Heart left ventricle (tissue), 16 donors: ENCODE data around the gene ACOX1. TPM values are rescaled to one million over a fixed set of nuclear protein-coding genes. Genes with fewer than 3 reads are reported as not detected.
A peak's percentile ranks its signal among the peaks of the same experiment; 100 is the strongest.

Experiments used
- ATAC-seq, 4 donors: fragments of 200-7000 bp; cut with Tn5 transposase; one replicate each; pipeline ENCODE4 v1.9.1; 2020 to 2022; ENCODE audit warnings: moderate library complexity in 4 of 4, mild to moderate bottlenecking in 3 of 4, moderate number of reproducible peaks in 1 of 4
- DNase-seq, 5 donors: peaks; one replicate each; pipeline ENCODE4 v3.0.0-alpha.2; 2020
- H3K27ac ChIP-seq, 12 donors: fragments of 200-600 bp; sonication (generic) in 4 of 12; one replicate each; pipeline versions ENCODE4 v1.5.0 to v1.8.0; 2016 to 2022; ENCODE audit warnings: mild to moderate bottlenecking in 2 of 12
- H3K27me3 ChIP-seq, 9 donors: fragments of 200-600 bp; sonication (generic) in 2 of 9; one replicate each; pipeline versions ENCODE4 v1.5.1 to v1.8.0; 2016 to 2022; ENCODE audit warnings: mild to moderate bottlenecking in 3 of 9
- H3K36me3 ChIP-seq, 9 donors: fragments of 200-600 bp; sonication (generic) in 2 of 9; one replicate each; pipeline versions ENCODE4 v1.5.0 to v1.8.0; 2018 to 2022; ENCODE audit warnings: mild to moderate bottlenecking in 2 of 9
- H3K4me1 ChIP-seq, 12 donors: fragments of 200-600 bp; sonication (generic) in 4 of 12; one replicate each; pipeline versions ENCODE4 v1.5.0 to v1.8.0; 2016 to 2022; ENCODE audit warnings: mild to moderate bottlenecking in 3 of 12
- H3K4me3 ChIP-seq, 12 donors: fragments of 200-600 bp; sonication (generic) in 4 of 12; one replicate each; pipeline versions ENCODE4 v1.5.0 to v1.8.0; 2017 to 2022; ENCODE audit warnings: mild to moderate bottlenecking in 9 of 12, moderate library complexity in 4 of 12
- H3K9me3 ChIP-seq, 12 donors: fragments of 200-600 bp; sonication (generic) in 4 of 12; one replicate each; pipeline versions ENCODE4 v1.5.0 to v1.8.0; 2016 to 2022; ENCODE audit warnings: mild to moderate bottlenecking in 1 of 12
- CTCF ChIP-seq, 12 donors: fragments of 200-600 bp; sonication (generic) in 4 of 12; IDR thresholded peaks; one replicate each; pipeline versions ENCODE4 v1.5.0 to v1.8.0; 2018 to 2022; ENCODE audit warnings: antibody characterized with exemption in 12 of 12, mild to moderate bottlenecking in 5 of 12
- POLR2A ChIP-seq, 2 donors: fragments of 450-650 bp; IDR thresholded peaks; one replicate each; pipeline ENCODE4 v1.6.1; 2017; ENCODE audit warnings: antibody characterized with exemption in 2 of 2, mild to moderate bottlenecking in 2 of 2, moderate library complexity in 2 of 2
- WGBS, 4 donors: extraction: QIAGEN DNeasy Blood & Tissue Kit in 2 of 4; methylation state at CpG; one replicate each; pipeline versions ENCODE4 v1.1.5 to v1.1.7; 2013 to 2018; 5-methylcytosine and 5-hydroxymethylcytosine counted together
- intact Hi-C, 10 donors: fragments of 100-400 bp; cut with DNase I; formaldehyde crosslinking; loops; one replicate each; pipeline versions ENCODE4 v1.11.1 to v1.14.2; 2022
- polyA plus RNA-seq, 2 donors: library from polyadenylated mRNA; stranded (reverse); fragments of 200-250 nt; gene quantifications; one replicate each; pipeline ENCODE4 v1.2.3, GENCODE V29; 2013
- total RNA-seq, 9 donors: library from RNA; depleted of rRNA in 2 of 9; stranded (reverse); fragments of >200 nt in 2 of 9; fragmentation: NEBNext Ultra II Directional in 3 of 9; extraction: Animal tissue kit (Norgen Biotek cat#: 25700) in 3 of 9; gene quantifications; one replicate each; pipeline versions ENCODE4 v1.1.0 to v1.2.4, GENCODE V29; 2016 to 2023
- donor health status: ischemic (EF 13 %, LVEDD 7.1; RV severe dilation, severe dysfunction).
- donor health status: healthy with polysubstance abuse.
- donor health status: DM: no; HTN: yes; CAD: no.
- donor health status: DM: no; HTN: no; CAD: no.
- donor health status: ischemic (EF 25% LVEDD 6.9; RV normal size, moderate dysfunction).
- donor health status: ischemic (EF 25% LVEDD 5.7; RV mildly dilated, moderate dysfunction).
- donor health status: healthy.
- donor health status: DM: yes; HTN: yes; CAD: no.
- donor health status: ischemic (EF 35%, LVEDD 5.7; RV mildly dilated, moderate dysfunction).
- donor health status: nonischemic (EF 11% LVEDD 7.7; RV severe dilation, severe dysfunction).
- donor health status: DM: yes; HTN: yes; CAD: no.
- donor health status: PGD.
- donor health status: ischemic (EF 29% LVEDD 5.4; RV normal size, mild dysfunction).
- donor health status: nonischemic (EF 23%, LVEDD 6.1; RV moderate dilation, normal function).

ACOX1 gene
- total and polyA plus RNA-seq, 11 donors: 19.5 to 117 (median 78.3) TPM

- intact Hi-C loops: no loop called here
Measured at GRCh38 chr17:75996665-75997590, 18.0 kb upstream of the ACOX1 start.

GRCh38 chr17:75995385-75995925 is 16.5 kb upstream of the ACOX1 start:
- H3K36me3 ChIP-seq: peaks cover 0 to 45% (median 20%) of the 10 kb centered on the region in 9 donors

More at GRCh38 chr17:75996665-75997590, 18.0 kb upstream of the ACOX1 start:
- H3K36me3 ChIP-seq: peaks cover 0 to 40% (median 15%) of the 10 kb centered on the region in 9 donors
- TF ChIP-seq POLR2A (IDR thresholded peaks at IDR 0.05) (no peak), CTCF (IDR thresholded peaks at IDR 0.05) (no peak)
- H3K27me3 ChIP-seq: no peaks in the 10 kb centered on the region
- DNase-seq: peak in 2 of 5 donors; percentile 45 to 66
- H3K4me1 ChIP-seq: peaks cover 0 to 21% (median 2%) of the 10 kb centered on the region in 12 donors
- peak overlapping the region in 1 of 12 donors; percentile 48 for H3K27ac ChIP-seq
- 48 to 64% (median 55%) methylated on average over 18 of the region's 18 CpGs for WGBS, 4 donors
- H3K9me3 ChIP-seq: no peaks in the 10 kb centered on the region
- H3K4me3 ChIP-seq: no peak overlapping the region
- peak in 3 of 4 donors; percentile 45 to 70 (median 45) for ATAC-seq

GRCh38 chr17:75994802-75995370 is 15.9 kb upstream of the ACOX1 start:
- H3K27ac ChIP-seq: no peak overlapping the region
- H3K9me3 ChIP-seq: no peaks in the 10 kb centered on the region
- H3K36me3 ChIP-seq: peaks cover 0 to 41% (median 20%) of the 10 kb centered on the region in 9 donors
- intact Hi-C loops: no loop called here
- DNase-seq (no peak), ATAC-seq (no peak)
- H3K4me3 ChIP-seq: no peak overlapping the region
- H3K4me1 ChIP-seq: peaks cover 0 to 21% (median 2%) of the 10 kb centered on the region in 12 donors
- TF ChIP-seq POLR2A (IDR thresholded peaks at IDR 0.05) (no peak), CTCF (IDR thresholded peaks at IDR 0.05) (no peak)
- no peaks in the 10 kb centered on the region for H3K27me3 ChIP-seq
- WGBS, 4 donors: 85 to 96% (median 94%) methylated on average over 3 to 5 of the region's 5 CpGs

More at GRCh38 chr17:75995385-75995925, 16.5 kb upstream of the ACOX1 start:
- WGBS, 4 donors: 94 to 98% (median 96%) methylated on average over 6 to 7 of the region's 7 CpGs
- H3K4me3 ChIP-seq: no peak overlapping the region
- no peak overlapping the region for H3K27ac ChIP-seq
- peaks cover 0 to 21% (median 2%) of the 10 kb centered on the region in 12 donors for H3K4me1 ChIP-seq
- H3K27me3 ChIP-seq: no peaks in the 10 kb centered on the region
- ATAC-seq: no peak
- intact Hi-C loops: no loop called here
- DNase-seq: peak in 1 of 5 donors; percentile 12
- no peaks in the 10 kb centered on the region for H3K9me3 ChIP-seq
- TF ChIP-seq POLR2A (IDR thresholded peaks at IDR 0.05) (no peak), CTCF (IDR thresholded peaks at IDR 0.05) (no peak)

GRCh38 chr17:75991396-75991795 is 12.4 kb upstream of the ACOX1 start:
- no peak for DNase-seq
- Histone ChIP-seq H3K27me3 (no peaks in the 10 kb centered on the region), H3K36me3 (peaks cover 0 to 44% (median 21%) of the 10 kb centered on the region in 9 donors), H3K27ac (no peak overlapping the region), H3K4me1 (peaks cover 0 to 2% (median 0%) of the 10 kb centered on the region in 12 donors), H3K9me3 (no peaks in the 10 kb centered on the region), H3K4me3 (no peak overlapping the region)
- TF ChIP-seq POLR2A (IDR thresholded peaks at IDR 0.05): no peak
- TF ChIP-seq CTCF (IDR thresholded peaks at IDR 0.05): no peak
- intact Hi-C loops: no loop called here
- no peak for ATAC-seq
- 91 to 96% (median 95%) methylated on average over 7 to 9 of the region's 9 CpGs for WGBS, 4 donors
